ENCODE measurements around the gene NOS1. TPM values are rescaled to one million over a fixed set of nuclear protein-coding genes. Genes with fewer than 3 reads are reported as not detected.
A peak's percentile ranks its signal among the peaks of the same experiment; 100 is the strongest.

The NOS1 gene
- total RNA-seq, 1 donor from 2014 or later, result 0.05 TPM

DNA sequence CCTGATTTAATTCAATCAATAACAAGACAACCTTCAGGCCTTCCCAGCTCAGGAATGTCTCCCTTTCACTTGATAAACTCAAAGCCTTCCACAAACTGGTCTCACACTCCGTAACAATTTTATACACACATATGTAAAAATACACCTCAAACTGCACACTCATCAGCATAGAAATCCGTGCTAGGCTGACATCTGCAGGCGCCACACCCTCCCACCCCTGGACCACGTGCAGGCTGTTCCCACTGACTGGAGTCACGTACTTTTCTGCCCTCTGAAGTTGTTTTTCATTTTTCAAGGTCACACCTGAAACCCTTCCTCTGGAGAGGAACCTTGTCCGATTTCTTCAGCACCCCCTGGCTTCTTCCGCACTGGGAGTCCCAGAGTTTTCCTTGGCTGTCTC is 198.8 kb downstream of the NOS1 start:
- H3K27ac Mint-ChIP-seq (ENCODE audit: unreplicated experiment), result no peak overlapping the region
- peaks cover 3% of the 10 kb centered on the region for H3K27me3 Mint-ChIP-seq (ENCODE audit: unreplicated experiment)
- H3K4me3 Mint-ChIP-seq (ENCODE audit: unreplicated experiment), result no peak overlapping the region

GRCh38 chr12:117162167-117162539 is 199.3 kb downstream of the NOS1 start:
- Mint-ChIP-seq H3K36me3 (ENCODE audit: low read depth, unreplicated experiment) (peaks cover 69% of the 10 kb centered on the region), H3K27me3 (ENCODE audit: unreplicated experiment) (peaks cover 3% of the 10 kb centered on the region), H3K4me3 (ENCODE audit: unreplicated experiment) (peak overlapping the region; percentile 31), H3K27ac (ENCODE audit: unreplicated experiment) (no peak overlapping the region), H3K4me1 (ENCODE audit: unreplicated experiment) (no peaks in the 10 kb centered on the region), H3K9me3 (ENCODE audit: unreplicated experiment) (no peaks in the 10 kb centered on the region)
- DNase-seq (ENCODE audit: low spot score), result no peak
- TF ChIP-seq, protein P1, sequence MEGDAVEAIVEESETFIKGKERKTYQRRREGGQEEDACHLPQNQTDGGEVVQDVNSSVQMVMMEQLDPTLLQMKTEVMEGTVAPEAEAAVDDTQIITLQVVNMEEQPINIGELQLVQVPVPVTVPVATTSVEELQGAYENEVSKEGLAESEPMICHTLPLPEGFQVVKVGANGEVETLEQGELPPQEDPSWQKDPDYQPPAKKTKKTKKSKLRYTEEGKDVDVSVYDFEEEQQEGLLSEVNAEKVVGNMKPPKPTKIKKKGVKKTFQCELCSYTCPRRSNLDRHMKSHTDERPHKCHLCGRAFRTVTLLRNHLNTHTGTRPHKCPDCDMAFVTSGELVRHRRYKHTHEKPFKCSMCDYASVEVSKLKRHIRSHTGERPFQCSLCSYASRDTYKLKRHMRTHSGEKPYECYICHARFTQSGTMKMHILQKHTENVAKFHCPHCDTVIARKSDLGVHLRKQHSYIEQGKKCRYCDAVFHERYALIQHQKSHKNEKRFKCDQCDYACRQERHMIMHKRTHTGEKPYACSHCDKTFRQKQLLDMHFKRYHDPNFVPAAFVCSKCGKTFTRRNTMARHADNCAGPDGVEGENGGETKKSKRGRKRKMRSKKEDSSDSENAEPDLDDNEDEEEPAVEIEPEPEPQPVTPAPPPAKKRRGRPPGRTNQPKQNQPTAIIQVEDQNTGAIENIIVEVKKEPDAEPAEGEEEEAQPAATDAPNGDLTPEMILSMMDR (IDR thresholded peaks at IDR 0.05; ENCODE audit: unreplicated experiment), result no peak

More for the DNA sequence above, 198.8 kb downstream of the NOS1 start:
- H3K4me1 Mint-ChIP-seq (ENCODE audit: unreplicated experiment), result no peaks in the 10 kb centered on the region
- H3K36me3 Mint-ChIP-seq (ENCODE audit: low read depth, unreplicated experiment), result peaks cover 65% of the 10 kb centered on the region
- no peak for DNase-seq (ENCODE audit: low spot score)
- H3K9me3 Mint-ChIP-seq (ENCODE audit: unreplicated experiment), result no peaks in the 10 kb centered on the region
- TF ChIP-seq, protein P1 (IDR thresholded peaks at IDR 0.05; ENCODE audit: unreplicated experiment), result no peak

DNA sequence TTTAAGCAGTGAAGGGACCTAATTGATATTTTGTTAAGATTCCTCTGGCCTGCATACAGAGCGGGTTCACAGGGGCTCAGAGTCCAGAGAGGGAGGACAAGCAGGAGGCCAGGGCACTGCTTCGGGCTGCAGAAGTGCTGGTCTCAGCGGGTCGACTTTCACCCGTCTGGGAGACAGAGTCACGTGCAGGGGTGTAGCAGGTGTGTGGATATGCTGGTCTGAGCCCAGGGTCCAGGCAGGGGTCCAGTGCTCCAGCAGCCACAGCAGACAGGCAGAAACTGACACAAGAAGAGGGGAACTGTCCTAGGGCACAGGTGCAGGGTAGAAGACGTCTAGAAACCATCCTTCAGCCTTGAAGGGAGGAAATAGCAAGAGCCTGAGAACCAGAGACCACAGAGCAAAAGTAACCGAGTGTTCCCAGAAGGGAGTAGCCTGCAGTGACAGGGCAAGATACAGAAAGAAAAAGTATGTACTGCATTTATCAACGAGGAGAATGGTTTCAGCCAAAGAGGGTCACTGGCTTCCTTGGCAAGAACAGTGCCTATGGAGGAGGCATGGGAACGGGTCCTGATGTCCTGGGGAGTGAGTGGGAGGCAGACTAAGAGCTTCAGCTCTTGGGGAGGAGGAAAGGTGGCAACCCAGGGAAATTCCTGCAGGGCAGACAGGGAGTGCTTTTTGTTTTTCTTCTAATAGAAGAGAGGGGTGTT is 199.8 kb downstream of the NOS1 start:
- Mint-ChIP-seq H3K9me3 (ENCODE audit: unreplicated experiment) (no peaks in the 10 kb centered on the region), H3K4me3 (ENCODE audit: unreplicated experiment) (peak overlapping the region; percentile 68), H3K36me3 (ENCODE audit: low read depth, unreplicated experiment) (peaks cover 63% of the 10 kb centered on the region), H3K27me3 (ENCODE audit: unreplicated experiment) (peaks cover 3% of the 10 kb centered on the region), H3K27ac (ENCODE audit: unreplicated experiment) (no peak overlapping the region), H3K4me1 (ENCODE audit: unreplicated experiment) (no peaks in the 10 kb centered on the region)
- no peak for DNase-seq (ENCODE audit: low spot score)
- TF ChIP-seq, protein P1 (IDR thresholded peaks at IDR 0.05; ENCODE audit: unreplicated experiment), result no peak

DNA sequence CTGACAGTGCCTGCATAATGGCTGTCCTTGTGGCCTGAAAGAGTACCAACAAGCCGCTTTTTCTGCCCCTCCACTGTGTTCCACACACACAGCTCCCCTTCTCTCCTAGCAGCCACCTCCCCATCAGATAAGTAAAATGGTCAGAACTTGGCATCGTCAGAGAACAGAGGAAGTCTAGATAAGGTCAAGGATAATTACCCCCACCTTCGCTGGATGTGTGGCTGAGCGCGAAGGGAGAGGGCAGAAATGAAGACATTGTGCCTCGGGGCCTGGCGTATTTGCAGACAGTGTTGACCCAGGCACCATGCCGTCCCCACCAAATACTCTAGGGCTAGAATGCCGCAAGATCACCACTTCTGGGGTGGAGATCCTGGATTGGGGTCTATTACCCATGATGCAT is 201.8 kb downstream of the NOS1 start:
- no peaks in the 10 kb centered on the region for H3K9me3 Mint-ChIP-seq (ENCODE audit: unreplicated experiment)
- DNase-seq (ENCODE audit: low spot score), result no peak
- no peak overlapping the region for H3K4me3 Mint-ChIP-seq (ENCODE audit: unreplicated experiment)
- no peaks in the 10 kb centered on the region for H3K27me3 Mint-ChIP-seq (ENCODE audit: unreplicated experiment)
- H3K4me1 Mint-ChIP-seq (ENCODE audit: unreplicated experiment), result no peaks in the 10 kb centered on the region
- TF ChIP-seq, protein P1 (IDR thresholded peaks at IDR 0.05; ENCODE audit: unreplicated experiment), result no peak
- peaks cover 56% of the 10 kb centered on the region for H3K36me3 Mint-ChIP-seq (ENCODE audit: low read depth, unreplicated experiment)
- no peak overlapping the region for H3K27ac Mint-ChIP-seq (ENCODE audit: unreplicated experiment)

GRCh38 chr12:117158911-117159553 is 202.4 kb downstream of the NOS1 start:
- H3K36me3 Mint-ChIP-seq (ENCODE audit: low read depth, unreplicated experiment), result peaks cover 59% of the 10 kb centered on the region
- TF ChIP-seq, protein P1 (IDR thresholded peaks at IDR 0.05; ENCODE audit: unreplicated experiment), result no peak
- no peaks in the 10 kb centered on the region for H3K27me3 Mint-ChIP-seq (ENCODE audit: unreplicated experiment)
- no peaks in the 10 kb centered on the region for H3K4me1 Mint-ChIP-seq (ENCODE audit: unreplicated experiment)
- no peak overlapping the region for H3K27ac Mint-ChIP-seq (ENCODE audit: unreplicated experiment)
- no peak overlapping the region for H3K4me3 Mint-ChIP-seq (ENCODE audit: unreplicated experiment)
- no peaks in the 10 kb centered on the region for H3K9me3 Mint-ChIP-seq (ENCODE audit: unreplicated experiment)
- DNase-seq (ENCODE audit: low spot score), result no peak
